Measurements from ENCODE around the gene HPS4.
"Not testable (repeated sequence)": the region's sequence is repeated elsewhere in the genome, so short reads cannot be mapped to it uniquely, and the experiment has no call there.

The HPS4 gene

DNA sequence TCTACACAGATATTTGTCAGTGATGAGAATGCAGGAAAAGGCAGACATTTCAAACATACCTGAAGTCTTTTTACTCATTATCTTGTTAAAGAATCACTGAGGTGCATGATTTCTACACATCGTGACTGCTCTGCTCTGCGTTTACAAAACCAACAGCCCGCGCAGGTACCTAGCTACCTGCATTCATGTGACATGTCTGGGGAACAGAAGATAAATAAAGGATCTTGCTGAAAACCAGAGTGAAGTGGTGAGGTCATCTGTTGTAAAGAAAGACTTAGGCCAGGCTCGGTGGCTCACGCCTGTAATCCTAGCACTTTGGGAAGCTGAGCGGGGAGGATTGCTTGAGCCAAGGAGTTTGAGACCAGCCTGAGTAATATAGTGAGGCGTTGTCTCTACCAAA lies 38.8 kb downstream of the HPS4 start:
- DNase-seq (ENCODE audit: low read depth): no peak
- no peak for TF ChIP-seq CTCF (conservative IDR thresholded peaks at IDR 0.05; ENCODE audit: low read depth, low read length)
- H3K4me3 ChIP-seq (ENCODE audit: low read length): no peak overlapping the region

DNA sequence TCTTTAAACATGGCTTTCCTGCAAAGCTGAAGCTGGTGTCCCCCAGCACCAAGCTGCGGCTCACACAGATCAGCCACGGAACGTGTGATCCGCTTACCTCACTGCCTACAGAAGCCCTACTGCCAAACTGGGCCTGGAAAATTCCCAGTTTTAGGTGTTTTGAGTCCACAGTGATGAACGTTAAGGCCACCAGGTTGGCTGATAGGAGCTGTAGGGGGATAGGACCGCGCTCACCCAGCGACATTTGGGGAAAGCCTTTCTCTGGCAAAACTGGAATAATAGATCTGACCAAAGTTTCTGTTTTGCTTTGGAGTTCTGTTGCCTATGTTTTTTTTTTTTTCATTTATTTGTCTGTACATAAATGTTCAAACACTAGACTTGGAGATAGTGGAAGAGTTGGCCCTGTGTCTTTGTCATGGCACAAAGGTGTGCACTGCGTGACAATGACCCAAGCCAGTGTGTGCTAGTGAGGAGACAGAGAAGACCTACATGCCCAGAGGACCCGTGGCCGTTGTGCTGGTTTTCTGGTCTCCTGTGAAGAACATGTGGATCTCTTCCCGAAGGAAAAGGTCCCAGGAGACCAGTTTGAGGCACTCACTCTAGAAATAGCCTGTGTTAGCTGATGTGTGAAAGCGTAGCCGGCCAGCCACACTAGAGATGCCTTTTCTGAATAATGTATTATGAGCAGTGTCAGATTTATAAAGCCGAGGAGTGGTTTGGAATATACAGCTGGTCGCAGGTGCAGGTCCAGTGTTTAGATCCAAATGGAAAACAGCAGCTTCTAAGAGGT lies 39.5 kb downstream of the HPS4 start:
- no peak for TF ChIP-seq CTCF (conservative IDR thresholded peaks at IDR 0.05; ENCODE audit: low read depth, low read length)
- no peak overlapping the region for H3K4me3 ChIP-seq (ENCODE audit: low read length)
- no peak for DNase-seq (ENCODE audit: low read depth)

GRCh38 chr22:26442086-26442756 lies 41.4 kb downstream of the HPS4 start:
- no peak for DNase-seq (ENCODE audit: low read depth)
- no peak overlapping the region for H3K4me3 ChIP-seq (ENCODE audit: low read length)
- TF ChIP-seq CTCF (conservative IDR thresholded peaks at IDR 0.05; ENCODE audit: low read depth, low read length): no peak

DNA sequence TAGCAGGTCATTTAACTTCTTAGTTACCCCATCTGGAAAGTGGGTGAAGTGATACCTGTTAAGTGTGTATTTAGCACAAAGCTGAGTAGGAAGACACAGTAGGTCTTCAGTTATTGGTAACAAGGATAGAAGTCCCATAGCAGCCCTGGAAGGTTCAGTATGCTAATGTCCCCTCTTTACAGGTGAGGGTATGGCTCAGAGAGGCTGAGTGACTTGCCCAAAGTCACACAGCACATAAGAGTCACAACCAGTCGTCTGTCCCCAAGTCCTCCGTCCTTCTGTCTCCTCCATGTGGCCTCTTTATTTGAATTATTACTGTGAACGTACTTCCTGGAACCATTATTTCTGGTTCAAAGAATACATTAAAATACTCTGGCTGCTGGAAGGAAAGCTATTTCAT lies 44.0 kb downstream of the HPS4 start:
- H3K4me3 ChIP-seq (ENCODE audit: low read length): no peak overlapping the region
- DNase-seq (ENCODE audit: low read depth): no peak
- no peak for TF ChIP-seq CTCF (conservative IDR thresholded peaks at IDR 0.05; ENCODE audit: low read depth, low read length)

DNA sequence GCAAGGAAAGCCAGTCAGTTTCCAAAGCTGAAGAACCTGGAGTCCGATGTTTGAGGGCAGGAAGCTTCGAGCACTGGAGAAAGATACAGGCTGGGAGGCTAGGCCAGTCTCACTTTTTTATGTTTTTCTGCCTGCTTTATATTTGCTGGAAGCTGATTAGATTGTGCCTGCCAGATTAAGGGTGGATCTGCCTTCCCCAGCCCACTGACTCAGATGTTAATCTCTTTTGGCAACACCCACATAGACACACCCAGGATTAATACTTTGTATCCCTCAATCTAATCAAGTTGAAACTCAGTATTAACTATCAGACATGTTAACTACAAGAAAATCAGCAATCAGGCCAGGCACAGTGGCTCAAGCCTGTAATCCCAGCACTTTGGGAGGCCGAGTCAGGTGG lies 44.8 kb downstream of the HPS4 start:
- H3K4me3 ChIP-seq (ENCODE audit: low read length); DNase-seq (ENCODE audit: low read depth): not testable (repeated sequence)

DNA sequence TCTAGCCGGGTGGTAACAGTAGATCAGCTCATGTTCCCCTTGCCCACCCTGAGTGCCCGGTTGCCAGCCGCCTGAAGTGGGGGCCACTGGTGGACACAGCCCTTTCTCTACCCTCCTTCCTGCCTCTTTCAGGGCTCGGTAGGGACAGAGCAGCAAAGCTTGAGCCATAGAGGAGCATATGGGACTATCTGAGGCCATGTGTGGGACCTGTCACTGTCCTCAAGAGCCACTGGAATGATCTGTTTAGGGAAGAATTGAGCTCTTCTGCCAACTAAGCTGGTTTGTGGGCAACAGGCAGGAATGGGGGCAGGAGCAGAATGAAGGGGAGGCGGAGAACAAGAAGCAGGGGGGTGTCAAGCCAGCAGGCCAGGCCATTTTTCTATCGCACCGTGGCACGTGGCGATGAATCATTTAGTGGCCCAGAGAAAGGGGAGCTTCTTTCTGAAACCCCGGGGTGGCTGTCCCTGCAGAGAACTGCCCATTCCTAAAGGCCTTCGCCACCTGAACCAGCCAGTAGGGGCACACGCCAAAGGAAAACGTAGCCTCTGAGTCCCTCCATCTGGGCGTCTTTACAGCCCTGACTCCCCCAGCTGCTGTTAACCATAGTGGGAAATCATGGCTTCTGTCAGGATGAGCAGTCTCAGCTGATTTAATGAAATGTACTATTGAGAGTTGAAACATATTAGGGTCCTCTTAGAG lies 45.7 kb downstream of the HPS4 start:
- TF ChIP-seq CTCF (conservative IDR thresholded peaks at IDR 0.05; ENCODE audit: low read depth, low read length): peak; percentile 2
- DNase-seq (ENCODE audit: low read depth): no peak
- H3K4me3 ChIP-seq (ENCODE audit: low read length): no peak overlapping the region

DNA sequence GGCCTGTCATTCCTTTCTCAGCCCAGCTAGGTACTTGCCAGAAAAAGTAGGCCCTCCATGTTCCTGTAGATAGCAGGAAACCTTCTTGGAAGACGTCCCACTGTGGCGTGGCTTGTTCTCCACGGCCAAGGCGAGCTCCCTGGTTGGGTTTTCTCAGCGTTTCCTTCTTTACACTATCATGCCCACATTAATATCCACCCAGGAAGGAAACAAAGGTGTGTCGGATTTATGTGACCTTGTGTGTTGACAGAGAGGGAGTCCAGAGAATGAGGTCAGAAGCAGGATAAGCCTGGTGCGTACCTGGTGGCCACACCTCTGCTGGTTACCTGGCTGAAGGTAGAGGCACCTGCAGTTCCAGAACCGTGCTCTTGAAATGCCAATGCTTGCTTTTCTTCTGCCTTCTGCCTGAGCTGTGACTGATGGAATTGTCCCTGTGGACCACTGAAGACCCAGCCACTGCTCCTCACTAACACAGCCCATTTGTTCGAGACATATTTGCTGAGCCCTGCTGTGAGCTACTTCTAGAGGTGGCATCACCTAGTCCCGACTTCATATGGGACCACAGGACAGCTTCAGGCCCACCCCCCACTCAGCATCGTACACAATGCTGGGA lies 46.6 kb downstream of the HPS4 start:
- no peak for DNase-seq (ENCODE audit: low read depth)
- no peak for TF ChIP-seq CTCF (conservative IDR thresholded peaks at IDR 0.05; ENCODE audit: low read depth, low read length)
- H3K4me3 ChIP-seq (ENCODE audit: low read length): no peak overlapping the region
